ENCODE measurements around the gene ROS1.

The ROS1 gene

GRCh38 chr6:117440706-117441525, 15.2 kb upstream of the ROS1 start:
- no peak for DNase-seq (ENCODE audit: low read depth)

GRCh38 chr6:117432273-117432672, 6.5 kb upstream of the ROS1 start:
- DNase-seq (ENCODE audit: low read depth) = no peak

- DNase-seq (ENCODE audit: low read depth) = no peak
Observed at GRCh38 chr6:117423754-117424153, 2.0 kb downstream of the ROS1 start.

- no peak for DNase-seq (ENCODE audit: low read depth)
Observed at GRCh38 chr6:117418320-117418719, 7.4 kb downstream of the ROS1 start.

- DNase-seq (ENCODE audit: low read depth) = no peak
Observed at GRCh38 chr6:117417851-117418250, 7.9 kb downstream of the ROS1 start.

- no peak for DNase-seq (ENCODE audit: low read depth)
Observed at GRCh38 chr6:117414770-117415169, 11.0 kb downstream of the ROS1 start.

GRCh38 chr6:117411474-117411873, 14.3 kb downstream of the ROS1 start:
- no peak for DNase-seq (ENCODE audit: low read depth)

GRCh38 chr6:117409863-117410262, 15.9 kb downstream of the ROS1 start:
- no peak for DNase-seq (ENCODE audit: low read depth)

GRCh38 chr6:117409420-117409819, 16.3 kb downstream of the ROS1 start:
- no peak for DNase-seq (ENCODE audit: low read depth)

- DNase-seq (ENCODE audit: low read depth) = no peak
Observed at GRCh38 chr6:117404548-117404947, 21.2 kb downstream of the ROS1 start.

GRCh38 chr6:117401799-117402198, 23.9 kb downstream of the ROS1 start:
- no peak for DNase-seq (ENCODE audit: low read depth)

- DNase-seq (ENCODE audit: low read depth) = no peak
Observed at GRCh38 chr6:117399924-117400323, 25.8 kb downstream of the ROS1 start.

- DNase-seq (ENCODE audit: low read depth) = no peak
Observed at GRCh38 chr6:117399126-117399525, 26.6 kb downstream of the ROS1 start.

GRCh38 chr6:117397536-117398227, 28.1 kb downstream of the ROS1 start:
- DNase-seq (ENCODE audit: low read depth) = no peak

- no peak for DNase-seq (ENCODE audit: low read depth)
Observed at GRCh38 chr6:117396228-117396627, 29.5 kb downstream of the ROS1 start.

- DNase-seq (ENCODE audit: low read depth) = no peak
Observed at GRCh38 chr6:117395164-117395563, 30.6 kb downstream of the ROS1 start.

- DNase-seq (ENCODE audit: low read depth) = no peak
Observed at GRCh38 chr6:117393045-117393444, 32.7 kb downstream of the ROS1 start.

- no peak for DNase-seq (ENCODE audit: low read depth)
Observed at GRCh38 chr6:117391874-117392583, 33.7 kb downstream of the ROS1 start.

GRCh38 chr6:117389227-117390057, 36.3 kb downstream of the ROS1 start:
- no peak for DNase-seq (ENCODE audit: low read depth)

GRCh38 chr6:117387454-117387974, 38.2 kb downstream of the ROS1 start:
- DNase-seq (ENCODE audit: low read depth) = no peak

GRCh38 chr6:117384659-117385058, 41.1 kb downstream of the ROS1 start:
- DNase-seq (ENCODE audit: low read depth) = no peak

GRCh38 chr6:117381749-117382148, 44.0 kb downstream of the ROS1 start:
- no peak for DNase-seq (ENCODE audit: low read depth)

Measured in T-helper 22 cell (primary cell).